NCI-H2227 (cell line): ENCODE data around the gene CCDC12.
"Not testable (repeated sequence)": the region's sequence is repeated elsewhere in the genome, so short reads cannot be mapped to it uniquely, and the experiment has no call there.

Source experiments
- DNase-seq: peaks from one replicate; lab custom pipeline; 2025; ENCODE audit not compliant: unreplicated experiment; lab: John Stamatoyannopoulos, UW

The CCDC12 gene

DNA sequence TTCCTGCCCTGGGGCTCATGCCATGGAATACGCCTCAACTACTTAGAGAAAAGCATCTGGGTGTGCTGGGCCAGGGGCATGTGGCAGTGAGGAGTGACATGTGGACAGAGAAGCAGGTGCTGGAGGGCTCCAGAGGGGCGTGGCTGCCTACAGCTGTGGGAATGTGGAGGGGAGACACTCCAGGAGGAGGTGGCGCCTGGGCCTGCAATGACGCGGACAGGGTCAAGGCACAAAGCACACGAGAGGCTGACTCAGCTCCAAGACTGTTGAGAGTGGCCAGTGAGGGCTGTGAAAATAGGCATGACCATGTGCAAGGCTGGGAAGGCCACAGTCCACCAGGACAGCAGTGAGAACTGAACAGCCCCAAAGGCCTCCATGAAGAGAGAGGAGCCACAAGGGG, 50.5 kb downstream of the CCDC12 start:
- no peak for DNase-seq

DNA sequence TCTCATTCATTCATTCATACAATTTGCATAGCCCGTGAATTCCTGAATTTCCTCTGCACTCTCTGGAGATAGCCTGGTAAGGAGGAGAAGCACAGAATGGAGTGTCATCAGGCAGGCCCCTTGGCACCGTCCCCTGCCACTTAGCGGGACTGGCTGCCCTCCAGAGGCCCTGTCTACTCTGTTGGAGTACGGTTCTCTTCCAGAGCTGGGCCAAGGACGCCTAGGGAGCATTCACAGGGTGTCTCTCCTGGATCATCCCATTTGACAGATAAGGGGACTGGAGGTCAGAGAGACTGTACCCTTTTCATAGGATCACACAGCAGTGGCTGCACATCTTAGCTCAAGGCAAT, 51.0 kb downstream of the CCDC12 start:
- DNase-seq, result no peak

DNA sequence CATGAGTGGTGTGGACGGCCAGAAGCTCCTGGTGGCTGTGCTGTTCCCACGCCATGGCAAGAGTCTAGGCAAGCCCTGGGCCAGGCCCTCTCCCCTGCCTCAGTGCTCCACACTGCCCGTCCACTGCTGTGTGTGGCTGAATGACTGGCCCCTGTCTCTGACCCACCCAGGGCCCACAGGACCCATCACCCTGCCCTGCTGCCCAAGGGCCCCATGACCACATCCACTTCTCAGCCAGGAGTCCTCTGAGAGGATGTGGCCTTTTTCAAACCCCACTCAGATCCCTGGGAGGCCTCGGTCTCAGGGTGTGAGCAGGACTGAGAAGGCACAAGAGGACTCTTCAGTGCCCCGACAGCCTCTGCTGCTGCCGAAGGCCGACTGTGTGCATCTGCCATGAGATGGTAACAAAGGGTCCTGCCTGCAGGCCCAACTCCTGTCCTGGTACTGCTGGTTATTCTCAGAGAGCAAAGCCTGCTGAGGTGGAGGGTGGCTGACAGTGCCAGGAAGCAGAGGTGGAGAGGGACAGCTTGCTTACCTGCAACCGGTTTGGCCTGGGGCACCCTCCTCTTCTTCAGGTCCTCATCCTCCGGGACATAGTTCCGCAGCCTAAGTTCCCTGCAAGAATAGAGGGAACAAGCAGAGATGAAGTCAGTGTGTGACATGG, 51.5 kb downstream of the CCDC12 start:
- no peak for DNase-seq

DNA sequence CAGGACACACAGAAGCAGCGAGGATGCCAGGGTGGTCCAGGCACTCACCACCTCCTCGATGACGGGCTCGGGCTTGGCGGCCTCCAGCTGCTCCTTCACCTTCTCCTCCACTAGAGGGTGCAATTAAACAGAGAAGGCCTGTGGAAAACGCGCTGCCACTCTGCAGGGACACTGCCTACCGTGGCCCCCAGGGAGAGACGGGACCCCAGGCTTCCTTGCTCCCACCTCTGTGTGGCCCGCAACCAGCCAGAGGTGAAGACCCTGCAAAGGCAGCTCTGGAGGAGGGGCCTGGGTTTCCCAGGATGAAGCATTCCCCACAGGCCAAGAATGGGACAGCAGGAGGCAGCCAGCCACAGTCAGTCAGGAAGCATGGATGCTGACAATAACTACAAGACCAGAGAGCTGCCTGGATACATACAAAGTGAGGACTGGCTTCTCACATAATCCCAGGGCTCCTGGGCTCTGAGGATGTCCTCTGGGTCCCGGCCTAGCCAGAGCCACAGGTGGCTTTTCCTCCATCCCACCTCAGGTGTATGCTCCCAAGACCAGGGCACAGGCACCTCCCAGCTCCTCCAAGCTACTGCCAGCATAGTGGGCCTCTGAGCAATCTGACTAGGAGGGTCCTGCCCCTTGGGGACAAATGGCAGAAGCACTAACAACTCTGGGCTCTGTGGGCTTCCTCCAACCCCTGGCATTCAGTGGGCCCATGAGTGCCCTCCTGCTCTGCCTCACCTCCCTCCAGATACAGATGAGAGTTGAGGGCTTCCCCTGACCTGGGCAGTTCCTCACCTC, 52.8 kb downstream of the CCDC12 start:
- no peak for DNase-seq

DNA sequence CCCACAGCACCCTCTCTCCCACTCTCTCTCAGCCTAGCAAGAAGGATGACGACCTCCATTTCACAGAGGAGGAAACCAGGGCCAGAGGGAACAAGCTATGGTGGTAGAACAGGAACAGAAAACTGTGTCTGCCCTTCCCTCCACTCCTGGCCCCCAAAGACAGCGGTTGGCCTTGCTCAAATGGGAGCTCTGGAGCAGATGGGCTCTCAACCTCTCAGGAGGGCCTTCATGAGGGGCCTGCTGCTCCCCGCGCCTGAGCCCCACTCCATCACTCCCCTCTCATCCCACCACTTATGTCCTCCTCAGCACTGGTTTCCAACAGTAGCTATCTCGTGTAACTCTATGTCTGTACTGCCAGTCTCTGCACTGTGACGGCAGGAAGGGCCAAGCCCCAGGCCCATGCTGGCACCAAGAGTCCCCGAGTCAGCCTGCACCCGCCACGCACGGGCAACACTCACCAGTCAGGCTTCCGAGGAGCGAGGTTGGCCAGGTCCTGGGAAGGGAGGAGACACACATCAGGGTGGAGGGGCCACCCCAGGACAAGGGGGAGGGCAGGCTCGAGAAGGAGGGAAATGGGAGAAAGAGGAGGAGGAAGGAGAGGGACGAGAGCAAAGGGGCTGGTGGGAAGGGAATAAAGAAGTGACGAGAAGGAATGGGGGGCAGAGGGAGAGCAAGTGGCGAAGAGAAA, 53.5 kb downstream of the CCDC12 start:
- DNase-seq, result no peak

DNA sequence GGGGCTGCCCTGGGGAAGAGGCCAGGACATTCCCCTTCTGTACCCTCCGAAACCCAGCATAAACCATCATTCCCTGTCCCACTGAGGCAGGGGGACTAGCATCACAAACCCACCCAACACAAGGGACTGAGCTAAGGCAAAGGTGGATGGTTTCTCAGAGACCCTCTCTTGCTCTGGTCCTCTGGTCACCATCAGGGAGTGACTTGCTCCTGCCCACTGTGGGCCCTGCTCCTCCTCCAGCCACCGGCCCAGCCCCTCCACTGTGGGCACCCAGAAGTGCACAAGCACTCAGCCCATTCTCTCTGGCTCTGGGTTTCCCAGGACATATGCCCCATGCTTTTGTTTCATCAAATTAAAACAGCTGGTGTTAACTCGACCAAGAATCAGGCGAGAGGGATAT, 54.1 kb downstream of the CCDC12 start:
- DNase-seq, result no peak

DNA sequence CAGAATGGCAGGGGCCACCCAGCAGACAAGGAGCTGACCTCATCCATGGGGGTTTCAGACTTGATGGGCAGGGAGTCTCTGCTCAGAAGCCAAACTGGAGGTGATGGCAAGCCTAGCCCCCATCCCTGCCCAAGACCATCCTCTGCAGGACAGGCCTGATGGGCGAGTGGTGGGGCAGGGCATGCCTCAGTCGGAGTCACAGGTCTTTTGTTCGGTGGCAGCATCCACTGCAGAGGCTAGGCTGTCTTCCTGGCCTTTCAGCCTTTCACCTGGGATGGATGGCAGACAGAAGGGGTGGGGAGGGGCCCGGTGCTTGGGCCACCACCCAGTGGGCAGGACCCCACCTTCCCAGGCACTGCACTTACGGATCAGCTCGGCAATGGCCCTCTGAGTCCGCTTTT, 54.7 kb downstream of the CCDC12 start:
- no peak for DNase-seq

DNA sequence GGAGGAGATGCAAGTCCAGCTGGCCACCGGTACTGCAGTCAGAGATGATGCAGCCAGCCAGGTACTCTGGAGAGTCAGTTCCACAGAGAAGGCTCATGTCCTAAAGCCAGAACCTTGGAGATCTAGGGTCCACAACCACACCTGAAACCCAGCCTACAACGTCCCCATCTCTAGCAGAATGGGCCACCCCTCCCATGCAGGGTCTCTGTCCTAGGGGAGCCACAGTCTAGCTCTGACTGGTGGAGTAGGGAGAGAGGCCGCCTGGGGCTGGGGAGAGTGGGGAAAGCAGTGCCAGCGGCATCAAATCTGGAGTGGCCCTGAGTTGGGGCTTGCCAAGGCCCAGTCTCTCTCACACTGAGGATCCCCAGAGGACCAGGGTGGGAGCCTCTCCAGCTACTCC, 55.5 kb downstream of the CCDC12 start:
- DNase-seq, result no peak

DNA sequence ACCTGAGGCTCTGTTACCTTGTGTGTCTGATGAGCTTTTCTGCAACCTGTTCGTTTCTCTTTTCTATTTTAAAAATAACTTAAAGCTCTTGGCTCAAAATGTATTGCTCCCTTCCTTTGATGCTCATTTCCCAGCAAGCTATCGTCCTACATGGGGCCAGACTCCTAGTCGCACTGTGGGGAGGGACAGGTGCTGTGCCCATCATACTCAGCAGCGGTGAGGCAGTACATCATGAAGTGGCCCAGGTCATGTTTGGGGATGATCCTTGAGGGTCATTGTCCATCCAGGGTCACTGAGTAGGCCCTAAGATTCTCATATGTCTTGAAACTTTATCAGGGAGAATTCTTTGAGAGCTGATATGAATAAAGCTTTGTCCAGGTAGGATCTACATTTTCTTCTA, 57.9 kb downstream of the CCDC12 start:
- DNase-seq, result no peak

DNA sequence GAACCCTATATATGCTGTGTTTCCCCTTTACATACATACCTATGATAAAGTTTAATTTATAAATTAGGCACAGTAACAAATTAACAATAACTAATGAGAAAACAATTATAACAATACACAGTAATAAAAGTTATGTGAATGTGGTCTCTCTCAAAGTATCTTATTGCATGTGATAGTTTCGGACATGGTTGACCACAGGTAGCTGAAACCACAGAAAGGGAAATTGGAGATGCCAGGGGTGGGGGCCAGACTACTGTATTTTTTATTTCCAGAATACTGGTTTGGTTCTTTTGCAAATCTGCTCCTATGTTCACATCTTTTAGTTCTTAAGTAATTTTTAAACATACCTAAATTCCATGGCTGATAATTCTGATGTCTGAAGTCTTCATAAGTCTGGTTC, 58.3 kb downstream of the CCDC12 start:
- DNase-seq, result no peak

DNA sequence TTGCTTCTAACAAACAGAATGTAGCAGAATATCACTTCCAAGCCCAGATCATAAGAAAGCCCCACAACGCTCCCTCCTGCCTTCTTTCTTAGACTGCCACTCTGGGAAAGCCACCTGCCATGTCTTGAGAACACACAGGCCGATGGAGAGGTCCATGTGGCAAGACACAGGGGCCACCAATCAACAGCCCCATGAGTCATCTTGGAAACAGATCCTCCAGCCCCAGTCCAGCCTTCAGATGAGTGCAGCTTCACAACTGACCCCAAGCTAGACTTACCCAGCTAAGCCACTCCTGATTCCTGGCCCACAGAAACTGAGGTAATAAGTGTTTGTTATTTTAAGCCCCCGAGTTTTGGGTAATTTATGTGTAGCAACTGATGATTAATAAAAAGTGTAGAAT, 59.3 kb downstream of the CCDC12 start:
- DNase-seq, result no peak

DNA sequence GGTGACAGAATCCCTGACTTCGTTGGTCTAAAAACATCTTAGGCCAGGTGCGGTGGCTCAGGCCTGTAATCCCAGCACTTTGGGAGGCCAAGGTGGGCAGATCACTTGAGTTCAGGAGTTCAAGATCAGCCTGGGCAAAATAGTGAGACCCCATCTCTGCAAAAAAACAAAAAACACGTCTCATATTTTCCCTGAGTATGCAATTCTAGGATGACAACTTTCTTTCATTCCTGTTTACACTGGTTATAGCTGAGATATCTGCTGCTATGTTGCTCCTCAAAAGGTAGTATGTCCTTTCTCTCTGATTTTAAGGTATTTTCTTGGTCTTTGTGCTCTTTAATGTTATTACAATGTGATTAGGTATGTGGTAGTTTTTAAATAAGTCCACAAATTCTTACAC, 59.7 kb downstream of the CCDC12 start:
- no peak for DNase-seq

DNA sequence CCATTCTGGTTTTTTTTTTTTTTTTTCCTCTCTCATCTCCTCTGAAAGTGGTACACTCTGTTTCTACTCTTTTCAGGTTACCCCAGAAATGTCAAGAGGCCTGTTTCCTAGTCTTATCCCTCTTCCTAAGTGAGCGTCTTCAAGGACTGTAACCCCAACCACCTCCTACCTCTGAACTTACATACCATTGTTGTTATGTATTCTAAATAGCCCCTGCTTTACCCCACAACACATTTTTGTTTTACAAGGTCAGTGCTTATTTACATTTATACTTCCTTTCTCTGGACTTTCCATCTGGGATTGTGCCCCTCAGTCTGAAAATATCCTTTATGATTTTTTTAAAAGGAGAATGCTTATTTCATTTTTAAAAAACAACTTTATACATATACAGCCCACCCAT, 60.3 kb downstream of the CCDC12 start:
- DNase-seq, result no peak

DNA sequence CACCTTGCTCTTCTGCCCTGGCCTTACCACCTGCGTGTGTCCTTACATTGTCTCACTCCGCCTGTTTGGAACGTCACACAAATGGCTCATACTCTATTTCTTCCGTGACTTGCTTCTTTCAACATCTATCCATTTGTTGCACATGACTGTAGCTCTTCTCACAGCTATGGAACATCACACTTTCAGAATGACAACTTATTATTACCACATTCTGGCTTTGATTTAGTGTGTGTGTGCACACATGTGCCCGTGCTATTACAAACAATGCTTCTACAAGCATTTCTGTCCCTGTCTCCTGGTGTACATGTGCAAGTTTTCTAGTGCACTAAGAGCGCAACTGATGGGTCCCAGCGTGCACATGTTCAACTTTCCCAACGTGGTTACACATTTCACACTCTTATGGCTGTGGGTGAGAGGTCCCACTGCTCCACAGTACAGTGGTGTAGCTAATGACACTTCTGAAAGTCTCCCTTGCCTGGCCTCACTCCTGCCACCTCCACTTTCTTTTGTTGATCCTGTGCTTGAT, 61.2 kb downstream of the CCDC12 start:
- no peak for DNase-seq

DNA sequence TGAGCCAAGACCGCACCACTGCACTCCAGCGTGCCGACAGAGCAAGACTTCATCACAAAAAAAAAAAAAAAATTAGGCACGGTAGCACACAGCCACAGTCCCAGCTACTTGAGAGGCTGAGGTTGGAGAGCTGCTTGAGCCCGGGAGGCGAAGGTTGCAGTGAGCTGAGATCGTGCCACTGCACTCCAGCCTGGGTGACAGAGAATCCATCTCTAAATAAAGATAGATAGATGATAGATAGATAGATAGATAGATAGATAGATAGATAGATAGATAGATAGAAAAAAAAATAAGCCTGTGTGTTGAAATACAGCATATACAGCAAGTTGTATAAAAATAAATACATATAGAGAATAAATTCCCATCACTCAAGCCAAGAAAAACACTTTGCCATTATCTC, 61.7 kb downstream of the CCDC12 start:
- DNase-seq, result no peak

DNA sequence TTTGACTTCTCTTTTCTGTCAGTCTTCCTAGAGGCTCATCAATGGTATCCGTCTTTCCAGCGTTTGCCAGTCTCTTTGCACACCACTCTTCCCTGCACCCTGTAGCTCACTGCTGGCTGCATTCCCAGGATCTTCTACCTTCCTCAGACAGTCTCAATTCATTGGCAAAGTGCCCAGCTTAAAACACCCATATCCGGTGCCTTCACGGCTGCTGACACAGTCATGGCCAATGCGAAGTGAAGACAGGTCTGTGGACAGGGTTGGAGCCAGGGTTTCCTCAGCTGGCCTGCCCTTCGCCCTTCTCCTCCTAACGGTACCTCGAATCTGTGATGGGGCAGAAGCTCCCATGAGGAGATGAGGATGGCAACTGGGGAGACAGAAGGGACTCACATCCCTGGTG, 62.9 kb downstream of the CCDC12 start:
- DNase-seq, result peak; percentile 62

DNA sequence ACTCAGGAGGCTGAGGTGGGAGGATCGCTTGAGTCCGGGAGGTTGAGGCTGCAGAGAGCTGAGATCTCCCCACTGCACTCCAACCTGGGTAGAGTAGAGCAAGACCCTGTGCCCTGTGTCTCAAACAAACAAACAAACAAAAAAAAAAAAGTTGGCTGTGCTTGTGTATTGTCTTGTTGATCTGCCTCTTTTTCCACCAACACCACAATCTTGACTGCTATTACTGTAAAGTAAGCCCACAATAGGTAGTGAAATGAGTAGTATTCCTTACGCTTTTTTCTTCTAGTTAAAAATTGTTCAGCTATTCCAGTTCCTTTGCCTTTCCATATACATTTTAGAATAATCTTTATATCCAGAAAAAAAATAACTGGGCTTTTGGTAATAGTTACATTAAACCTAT, 63.6 kb downstream of the CCDC12 start:
- no peak for DNase-seq

DNA sequence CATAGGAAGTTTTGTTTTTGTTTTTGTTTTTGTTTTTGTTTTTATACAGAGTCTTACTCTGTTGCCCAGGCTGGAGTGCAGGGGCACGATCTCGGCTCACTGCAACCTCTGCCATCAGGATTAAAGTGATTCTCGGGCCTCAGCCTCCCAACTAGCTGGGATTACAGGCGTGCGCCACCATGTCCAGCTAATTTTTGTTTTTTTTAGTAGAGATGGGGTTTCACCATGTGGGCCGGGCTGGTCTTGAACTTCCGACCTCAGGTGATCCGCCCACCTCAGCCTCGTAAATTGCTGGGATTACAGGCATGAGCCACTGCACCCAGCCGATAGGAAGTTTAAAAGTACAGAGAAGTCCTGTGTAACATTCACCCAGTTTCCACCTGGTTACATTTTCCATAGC, 65.6 kb downstream of the CCDC12 start:
- DNase-seq, result not testable (repeated sequence)

DNA sequence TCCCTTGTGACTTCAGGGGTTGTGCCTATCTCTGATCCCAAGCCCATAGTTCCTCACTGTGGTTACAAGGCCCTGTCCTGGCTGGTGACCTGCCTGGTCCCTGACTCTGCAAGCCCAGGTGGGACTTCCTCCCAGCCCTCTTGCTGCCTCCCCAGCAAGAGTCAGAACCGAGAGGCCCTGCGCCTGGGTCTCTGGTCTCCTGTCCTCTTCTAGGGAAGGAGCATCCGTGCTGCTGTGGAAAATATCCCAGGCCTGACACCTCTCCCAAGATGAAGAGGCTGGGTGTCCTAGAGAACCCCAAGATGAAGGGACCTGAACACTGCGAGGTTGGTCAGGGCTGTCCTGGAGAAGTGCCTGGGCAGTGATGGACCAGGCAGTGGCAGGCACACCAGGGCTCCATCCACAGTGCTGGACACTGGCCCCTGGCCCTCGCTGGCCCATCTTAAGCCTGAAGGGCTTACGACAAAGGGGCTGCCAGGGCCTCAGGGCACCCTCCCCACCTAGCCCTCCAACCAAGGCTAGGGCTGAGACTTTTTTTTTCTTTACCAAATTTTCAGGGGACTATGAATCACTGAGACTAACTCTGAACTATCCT, 66.3 kb downstream of the CCDC12 start:
- no peak for DNase-seq

DNA sequence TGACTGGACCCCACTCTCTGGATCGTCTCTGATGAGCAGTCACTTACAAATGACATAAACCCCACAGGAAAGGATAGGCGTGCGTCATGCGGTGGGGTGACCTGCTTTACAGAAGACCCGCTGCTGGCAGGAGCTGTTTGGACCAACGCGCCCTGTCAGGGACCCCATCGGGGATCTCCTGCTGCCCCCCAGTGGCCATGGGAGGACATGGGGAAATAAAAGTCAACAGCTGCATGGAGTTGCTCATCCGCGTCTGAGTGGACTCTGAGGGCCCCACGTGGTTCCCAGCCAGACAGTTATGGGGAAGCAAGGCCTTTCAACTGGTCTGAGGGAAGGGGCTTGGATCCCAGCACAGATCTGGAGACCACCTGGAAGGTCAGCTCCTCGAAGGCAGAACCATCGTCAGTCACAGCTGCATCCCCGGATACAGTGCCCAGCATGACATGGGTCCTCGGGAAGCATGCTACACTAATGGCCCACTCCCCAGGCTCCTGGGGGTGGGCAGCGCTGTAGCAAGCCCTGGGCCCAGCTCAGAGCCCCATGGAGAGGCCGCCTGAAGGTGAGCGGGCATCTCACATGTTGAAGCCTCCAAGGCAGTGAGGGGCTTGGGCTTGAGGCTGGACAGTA, 66.9 kb downstream of the CCDC12 start:
- DNase-seq, result peak; percentile 86

DNA sequence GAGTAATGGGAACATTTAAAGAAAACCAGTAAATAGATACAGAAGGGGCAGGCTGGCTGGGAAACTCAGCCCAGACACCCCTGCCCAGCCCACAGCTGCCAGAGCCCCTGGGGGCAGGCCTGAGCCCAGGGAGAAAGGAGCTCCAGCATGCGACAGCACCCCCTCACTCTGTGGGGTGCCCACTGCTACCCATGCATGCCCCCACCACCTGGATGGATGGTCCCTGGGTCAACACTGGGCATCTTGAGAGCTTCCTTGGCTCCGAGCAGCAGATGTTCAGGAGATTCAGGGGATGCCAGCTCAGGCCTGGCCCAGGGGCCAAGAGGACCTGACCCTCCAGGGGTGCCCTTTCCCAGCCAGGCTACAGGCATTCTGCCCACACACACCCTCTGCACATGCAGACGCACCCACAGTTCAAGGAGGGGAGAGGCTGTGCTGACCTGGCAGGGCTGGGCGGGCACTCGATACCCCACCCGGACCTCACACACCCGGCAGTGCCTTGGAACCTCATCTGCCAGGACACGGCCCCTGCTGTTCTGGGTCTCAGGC, 67.5 kb downstream of the CCDC12 start:
- DNase-seq, result no peak
